LNCaP clone FGC (cell line): ENCODE data around the gene TCL1B.
A peak's percentile ranks its signal among the peaks of the same experiment; 100 is the strongest.

Experiments
- DNase-seq: peaks from one replicate; pipeline ENCODE4 v3.0.0-alpha.2; 2011; ENCODE audit warnings: low read depth
- H3K4me3 ChIP-seq: 2 replicates; pipeline ENCODE4 v1.5.1; 2011; ENCODE audit warnings: mild to moderate bottlenecking, low read depth, low read length, control low read depth
- CTCF ChIP-seq: IDR thresholded peaks from 2 replicates; pipeline ENCODE4 v1.5.1; 2012; ENCODE audit warnings: mild to moderate bottlenecking; ENCODE audit not compliant: control insufficient read depth, insufficient read depth; ENCODE audit errors: extremely low read depth

The TCL1B gene

GRCh38 chr14:95679148-95679815, 6.9 kb upstream of the TCL1B start:
- no peak overlapping the region for H3K4me3 ChIP-seq
- TF ChIP-seq CTCF, result no peak
- DNase-seq, result no peak

GRCh38 chr14:95679998-95680735, 6.1 kb upstream of the TCL1B start:
- TF ChIP-seq CTCF, result peak; percentile 43
- H3K4me3 ChIP-seq, result no peak overlapping the region
- DNase-seq, result no peak

GRCh38 chr14:95681153-95681552, 5.1 kb upstream of the TCL1B start:
- TF ChIP-seq CTCF, result no peak
- H3K4me3 ChIP-seq, result no peak overlapping the region
- no peak for DNase-seq

GRCh38 chr14:95683793-95684192, 2.4 kb upstream of the TCL1B start:
- no peak for DNase-seq
- H3K4me3 ChIP-seq, result no peak overlapping the region
- peak; percentile 61 for TF ChIP-seq CTCF

- DNase-seq, result no peak
- TF ChIP-seq CTCF, result no peak
Observed at GRCh38 chr14:95686935-95687334, 709 bp downstream of the TCL1B start.

GRCh38 chr14:95689441-95689840, 3.2 kb downstream of the TCL1B start:
- no peak overlapping the region for H3K4me3 ChIP-seq
- no peak for TF ChIP-seq CTCF
- peak; percentile 34 for DNase-seq

More at GRCh38 chr14:95686935-95687334, 709 bp downstream of the TCL1B start:
- H3K4me3 ChIP-seq, result no peak overlapping the region

GRCh38 chr14:95690815-95691214, 4.6 kb downstream of the TCL1B start:
- no peak for TF ChIP-seq CTCF
- H3K4me3 ChIP-seq, result no peak overlapping the region
- no peak for DNase-seq
